T1000 (cell line): ENCODE results near the gene LTA.
"Not testable (repeated sequence)": the region's sequence is repeated elsewhere in the genome, so short reads cannot be mapped to it uniquely, and the experiment has no call there.

ENCODE experiments used
- DNase-seq: peaks from one replicate; lab custom pipeline; 2025; ENCODE audit warnings: mixed read lengths; lab: John Stamatoyannopoulos, UW

The LTA gene

DNA sequence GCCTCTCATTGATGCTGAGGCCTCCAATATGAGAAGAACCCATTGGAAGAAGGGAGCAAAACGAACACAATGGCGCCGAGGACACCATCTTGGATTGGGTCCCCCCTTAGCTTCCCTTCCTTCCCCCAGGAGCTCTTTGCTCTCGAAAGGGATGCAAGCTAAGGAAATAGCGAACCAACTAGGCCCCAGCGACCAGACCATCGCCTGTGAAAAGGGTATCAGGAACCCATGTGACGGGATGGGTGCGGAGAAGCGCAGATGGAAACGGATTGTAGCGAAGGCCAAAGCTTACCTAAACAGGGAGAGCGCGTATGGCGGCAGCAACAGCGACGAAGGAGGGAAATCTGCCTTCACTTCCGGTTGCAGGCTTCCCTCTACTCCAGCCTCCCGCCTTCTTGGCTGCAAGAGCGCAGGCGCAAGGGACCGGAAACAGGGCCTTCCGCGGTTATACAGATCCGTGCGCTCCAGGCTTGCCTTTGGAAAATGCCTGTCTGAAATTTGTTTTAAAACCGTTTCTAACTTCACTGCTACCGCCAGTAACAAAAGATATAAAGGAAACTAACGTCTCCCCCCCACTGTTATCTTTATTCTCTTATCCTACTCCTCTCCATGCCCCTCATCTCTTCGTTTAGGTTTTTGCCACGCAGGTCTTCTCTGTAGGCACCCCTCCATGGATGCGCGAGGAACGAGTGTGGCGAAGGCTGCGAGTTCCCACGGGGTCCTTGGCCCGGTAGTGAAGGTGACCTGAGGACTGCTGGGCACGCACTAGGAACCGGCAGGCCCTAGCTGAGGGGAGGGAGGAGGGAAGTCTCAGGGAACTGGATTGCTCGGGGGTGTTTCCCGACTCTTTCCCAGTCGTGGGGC is 30.2 kb upstream of the LTA start, which contains the start of gene DDX39B:
DDX39B (minus strand) TSS at position 346 of the 864 bp plus-strand sequence. CDS start 1,471 bp downstream, outside the sequence.
- DNase-seq, result peak; percentile 93

- no peak for DNase-seq
These were observed 28.4 kb upstream of the LTA start for GRCh38 chr6:31543639-31544038.

DNA sequence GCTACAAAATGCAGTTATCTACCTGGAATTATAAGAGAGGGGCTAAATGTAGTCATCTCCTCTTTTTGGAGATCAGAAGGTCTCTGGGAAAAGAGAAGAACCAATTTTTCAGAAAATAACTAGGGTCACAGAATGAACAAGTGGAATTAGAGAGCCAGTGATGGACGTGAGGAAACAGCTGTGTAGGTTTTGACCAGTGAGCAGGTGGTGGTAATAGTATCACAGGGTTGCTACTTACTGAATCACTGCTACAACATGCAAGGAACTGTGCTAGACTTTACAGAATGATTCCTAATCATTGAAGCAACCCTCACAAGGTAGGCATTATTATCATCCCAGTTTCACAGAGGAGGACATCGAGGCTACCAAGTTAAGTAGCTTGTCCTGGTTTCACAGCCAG is 27.4 kb upstream of the LTA start:
- DNase-seq, result no peak

- no peak for DNase-seq
These were observed 26.8 kb upstream of the LTA start for GRCh38 chr6:31545291-31545690.

DNA sequence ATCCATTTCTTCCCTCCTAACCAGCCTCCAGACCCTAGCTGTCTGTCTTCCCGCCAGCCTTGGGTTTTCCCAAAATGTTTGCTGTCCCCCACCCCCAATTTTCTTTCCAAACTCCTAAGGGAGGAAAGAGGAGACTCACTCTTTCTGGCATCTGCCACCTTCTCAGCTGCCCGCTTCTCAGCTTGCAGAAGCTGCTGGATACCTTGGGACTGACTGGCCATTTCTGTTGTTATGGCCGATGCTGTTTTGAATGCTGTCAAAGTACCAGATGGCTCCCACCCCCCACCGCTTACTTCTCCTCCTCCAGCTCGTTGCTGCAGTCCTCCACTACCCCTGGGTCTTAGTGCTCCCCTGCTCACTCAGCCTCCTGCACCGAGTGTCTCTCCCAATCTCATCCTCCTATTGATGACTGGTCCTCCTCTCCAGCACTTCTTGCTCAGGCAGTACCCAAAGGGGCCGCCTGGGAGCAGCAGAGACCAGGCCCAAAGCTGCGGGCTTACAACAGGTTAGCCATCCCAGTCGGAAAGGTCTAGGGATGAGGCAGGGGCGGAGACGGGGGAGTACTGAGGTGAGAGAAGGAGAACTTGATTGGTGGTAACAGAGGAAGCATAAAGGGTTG is 25.6 kb upstream of the LTA start, which contains the start of gene ATP6V1G2:
ATP6V1G2 (minus strand) TSS at position 270 of the 619 bp plus-strand sequence; CDS start at position 221, 49 bp downstream.
- DNase-seq, result peak; percentile 84

- peak; percentile 86 for DNase-seq
These were observed 24.9 kb upstream of the LTA start, which contains the start of gene NFKBIL1 for GRCh38 chr6:31546958-31547726. NFKBIL1 (plus strand) TSS chr6:31547608; CDS start chr6:31547695, 87 bp downstream.

DNA sequence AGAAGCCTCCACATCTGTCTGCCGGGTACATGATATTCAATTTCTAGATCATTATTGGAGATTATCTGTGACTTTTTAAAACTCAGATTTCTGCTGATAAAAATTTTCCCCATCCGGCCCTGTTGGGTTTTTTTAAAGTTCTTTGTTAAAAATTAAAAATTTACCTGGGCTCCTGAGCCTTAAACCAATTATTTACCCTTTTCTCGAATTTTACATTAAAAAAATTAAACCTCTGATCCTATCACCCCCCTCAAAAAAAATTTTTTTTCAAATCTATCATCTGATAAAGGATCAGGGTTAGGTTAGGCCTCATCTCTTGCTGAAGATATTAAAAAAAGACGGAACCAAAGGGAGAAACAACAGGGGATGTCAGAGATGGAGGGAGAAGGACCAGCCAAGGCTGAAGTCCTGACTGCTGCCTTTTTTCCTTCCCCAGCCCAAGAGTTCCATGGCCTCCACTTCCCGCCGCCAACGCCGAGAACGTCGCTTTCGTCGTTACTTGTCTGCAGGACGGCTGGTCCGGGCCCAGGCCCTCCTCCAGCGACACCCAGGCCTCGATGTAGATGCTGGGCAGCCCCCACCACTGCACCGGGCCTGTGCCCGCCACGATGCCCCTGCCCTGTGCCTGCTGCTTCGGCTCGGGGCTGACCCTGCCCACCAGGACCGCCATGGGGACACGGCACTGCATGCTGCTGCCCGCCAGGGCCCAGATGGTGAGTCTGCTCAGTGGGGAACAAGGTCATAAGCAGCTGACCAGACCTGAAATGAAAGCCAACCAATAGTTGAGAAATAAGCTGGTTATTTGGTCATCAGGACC is 24.2 kb upstream of the LTA start:
- DNase-seq, result no peak

DNA sequence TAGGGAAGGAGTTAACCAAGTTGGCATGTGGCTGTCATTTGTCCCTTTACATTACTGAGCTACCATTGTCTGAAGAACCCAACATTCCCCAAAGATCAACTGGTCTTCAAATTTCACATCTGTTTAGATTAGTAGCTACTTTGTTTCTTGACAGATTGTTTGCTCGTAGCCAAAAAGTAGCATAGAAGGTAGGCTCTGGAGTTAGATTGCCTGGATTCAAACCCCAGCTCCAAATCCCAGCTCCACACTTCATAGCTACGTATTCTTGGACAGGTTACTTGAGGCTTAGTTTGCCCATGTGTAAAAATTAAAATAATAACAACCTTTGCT is 23.6 kb upstream of the LTA start:
- DNase-seq, result no peak

GRCh38 chr6:31551371-31551770 is 20.7 kb upstream of the LTA start:
- DNase-seq, result not testable (repeated sequence)

- DNase-seq, result no peak
These were observed 15.8 kb upstream of the LTA start for GRCh38 chr6:31556307-31556706.

DNA sequence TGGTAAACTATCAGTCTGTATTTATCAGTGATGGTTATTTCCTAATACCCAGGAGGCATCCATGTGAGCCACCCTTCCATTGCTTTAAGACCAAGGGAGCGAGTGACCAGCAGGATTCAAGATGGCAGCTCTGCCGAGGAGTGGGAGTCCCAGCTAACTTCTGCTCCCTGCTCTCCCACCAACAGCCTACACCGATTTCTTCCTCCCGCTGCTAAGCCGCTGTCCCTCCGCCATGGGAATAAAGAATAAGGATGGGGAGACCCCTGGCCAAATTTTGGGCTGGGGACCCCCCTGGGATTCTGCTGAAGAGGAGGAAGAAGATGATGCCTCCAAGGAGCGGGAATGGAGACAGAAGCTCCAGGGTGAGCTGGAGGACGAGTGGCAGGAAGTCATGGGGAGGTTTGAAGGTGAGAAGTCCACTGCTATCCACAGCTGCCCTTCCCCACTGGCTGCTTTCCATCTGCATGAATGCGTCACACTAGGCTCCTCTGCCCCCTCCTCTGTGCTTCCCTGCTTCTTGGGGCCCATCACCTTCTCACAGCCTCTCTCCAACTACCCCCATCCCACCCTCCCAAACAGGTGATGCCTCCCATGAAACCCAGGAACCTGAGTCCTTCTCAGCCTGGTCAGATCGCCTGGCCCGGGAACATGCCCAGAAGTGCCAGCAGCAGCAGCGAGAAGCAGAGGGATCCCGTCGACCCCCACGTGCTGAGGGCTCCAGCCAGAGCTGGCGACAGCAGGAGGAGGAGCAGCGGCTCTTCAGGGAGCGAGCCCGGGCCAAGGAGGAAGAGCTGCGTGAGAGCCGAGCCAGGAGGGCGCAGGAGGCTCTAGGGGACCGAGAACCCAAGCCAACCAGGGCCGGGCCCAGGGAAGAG is 14.4 kb upstream of the LTA start:
- DNase-seq, result no peak

GRCh38 chr6:31558318-31558625 is 13.8 kb upstream of the LTA start:
- no peak for DNase-seq

- DNase-seq, result no peak
These were observed 13.2 kb upstream of the LTA start for GRCh38 chr6:31558631-31559500.

- DNase-seq, result no peak
These were observed 12.5 kb upstream of the LTA start for GRCh38 chr6:31559606-31559957.

GRCh38 chr6:31559958-31560696 is 12.0 kb upstream of the LTA start:
- DNase-seq, result peak; percentile 72

DNA sequence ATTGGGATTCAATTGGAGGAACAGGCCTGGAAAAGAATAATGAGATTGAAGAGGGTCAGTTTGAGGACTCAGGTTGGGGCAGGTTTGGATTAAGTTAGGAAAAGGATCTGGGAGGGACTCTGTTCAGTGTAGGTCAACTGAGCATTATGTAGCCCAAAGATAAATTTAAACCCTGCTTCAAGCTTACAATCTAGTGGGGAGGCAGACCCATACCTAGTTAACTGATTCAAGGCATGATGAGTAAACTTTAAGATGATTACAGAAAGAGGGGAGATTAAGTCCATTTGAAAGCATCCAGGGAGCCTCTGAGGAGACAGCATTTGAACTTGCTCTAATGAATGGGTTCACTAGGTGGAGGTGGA is 11.4 kb upstream of the LTA start:
- no peak for DNase-seq

DNA sequence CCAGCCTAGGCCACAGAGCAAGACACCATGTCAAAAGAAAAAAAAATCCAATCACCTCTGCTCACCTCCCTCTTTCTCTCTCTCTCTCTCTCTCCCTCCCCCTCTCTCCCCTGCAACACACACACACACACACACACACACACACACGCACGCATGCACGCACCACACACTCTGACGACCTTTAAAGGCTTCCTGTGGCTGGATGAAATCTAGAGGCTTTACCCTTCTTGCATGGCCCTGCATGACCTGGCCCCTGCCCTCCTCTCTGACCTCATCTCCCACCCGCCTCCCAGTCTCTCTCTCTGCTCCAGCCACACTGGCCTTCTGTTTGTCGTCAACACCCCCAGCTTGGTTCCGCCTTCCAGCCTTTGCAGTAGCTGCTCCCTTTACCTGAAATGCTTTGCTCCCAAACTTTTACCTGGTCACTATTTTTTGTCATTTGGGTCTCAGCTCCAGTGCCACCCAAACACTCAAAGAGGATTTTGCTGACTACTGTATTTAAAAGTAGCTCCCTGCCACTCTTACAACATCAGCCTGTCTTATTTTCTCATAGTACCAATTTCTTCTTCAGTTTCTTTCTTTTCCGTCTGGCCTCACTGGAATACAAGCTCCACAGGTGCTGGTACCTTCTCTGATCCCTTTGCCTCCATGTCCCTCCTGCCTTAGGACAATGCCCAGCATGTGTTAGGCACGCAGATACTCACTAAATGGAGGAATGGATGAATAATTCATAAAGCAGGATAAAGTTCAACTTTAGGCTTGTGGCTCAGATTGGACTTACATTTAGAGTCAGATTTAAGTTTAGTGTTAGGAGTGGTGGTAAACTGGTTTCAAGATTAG is 4.3 kb upstream of the LTA start:
- no peak for DNase-seq

- DNase-seq, result no peak
These were observed 3.5 kb upstream of the LTA start for GRCh38 chr6:31568537-31568961.
